ENCODE measurements around the gene CCDC102B.

CCDC102B gene

GRCh38 chr18:69085951-69086350 is 288.1 kb downstream of the CCDC102B start:
- Histone ChIP-seq H3K9ac (ENCODE audit: low read length) (no peak overlapping the region), H3F3A (ENCODE audit: insufficient read depth) (no peaks in the 10 kb centered on the region), H3K36me3 (ENCODE audit: low read length) (no peaks in the 10 kb centered on the region), H3K79me2 (ENCODE audit: insufficient read depth, low read length) (no peaks in the 10 kb centered on the region), H4K20me1 (ENCODE audit: low read depth, low read length) (no peaks in the 10 kb centered on the region), H3K9me2 (replicated peaks; ENCODE audit: insufficient read depth, low read length) (no peaks in the 10 kb centered on the region), H3K9me3 (ENCODE audit: insufficient read depth, low read length) (no peaks in the 10 kb centered on the region), H3K27me3 (ENCODE audit: low read length) (no peaks in the 10 kb centered on the region), H3K4me3 (ENCODE audit: insufficient read depth, low read length, poor library complexity, severe bottlenecking) (no peak overlapping the region), H2AFZ (ENCODE audit: low read depth, low read length, severe bottlenecking) (no peak overlapping the region), H3K4me2 (ENCODE audit: low read depth, low read length, poor library complexity, severe bottlenecking) (no peak overlapping the region), H3K27ac (ENCODE audit: low read depth, low read length) (no peak overlapping the region)
- TF ChIP-seq EZH2phosphoT487 (conservative IDR thresholded peaks at IDR 0.05; ENCODE audit: low read length) = no peak
- no peak for TF ChIP-seq CTCF (IDR thresholded peaks at IDR 0.05; ENCODE audit: insufficient read depth, low read length, poor library complexity, severe bottlenecking)

- Histone ChIP-seq H3K4me3 (ENCODE audit: insufficient read depth, low read length, poor library complexity, severe bottlenecking) (no peak overlapping the region), H3K27ac (ENCODE audit: low read depth, low read length) (no peak overlapping the region), H4K20me1 (ENCODE audit: low read depth, low read length) (no peaks in the 10 kb centered on the region), H3K9me2 (replicated peaks; ENCODE audit: insufficient read depth, low read length) (no peaks in the 10 kb centered on the region), H3F3A (ENCODE audit: insufficient read depth) (no peaks in the 10 kb centered on the region), H3K27me3 (ENCODE audit: low read length) (no peaks in the 10 kb centered on the region), H3K9me3 (ENCODE audit: insufficient read depth, low read length) (no peaks in the 10 kb centered on the region), H3K9ac (ENCODE audit: low read length) (no peak overlapping the region), H2AFZ (ENCODE audit: low read depth, low read length, severe bottlenecking) (no peak overlapping the region), H3K4me2 (ENCODE audit: low read depth, low read length, poor library complexity, severe bottlenecking) (no peak overlapping the region), H3K79me2 (ENCODE audit: insufficient read depth, low read length) (no peaks in the 10 kb centered on the region), H3K36me3 (ENCODE audit: low read length) (no peaks in the 10 kb centered on the region)
- no peak for TF ChIP-seq CTCF (IDR thresholded peaks at IDR 0.05; ENCODE audit: insufficient read depth, low read length, poor library complexity, severe bottlenecking)
Observed at GRCh38 chr18:69088973-69089372, 291.1 kb downstream of the CCDC102B start.

- Histone ChIP-seq H3K9me2 (replicated peaks; ENCODE audit: insufficient read depth, low read length) (no peaks in the 10 kb centered on the region), H3K4me3 (ENCODE audit: insufficient read depth, low read length, poor library complexity, severe bottlenecking) (no peak overlapping the region), H4K20me1 (ENCODE audit: low read depth, low read length) (no peaks in the 10 kb centered on the region), H2AFZ (ENCODE audit: low read depth, low read length, severe bottlenecking) (no peak overlapping the region), H3K27me3 (ENCODE audit: low read length) (no peaks in the 10 kb centered on the region), H3K9me3 (ENCODE audit: insufficient read depth, low read length) (no peaks in the 10 kb centered on the region), H3K27ac (ENCODE audit: low read depth, low read length) (no peak overlapping the region), H3K4me2 (ENCODE audit: low read depth, low read length, poor library complexity, severe bottlenecking) (no peak overlapping the region), H3K9ac (ENCODE audit: low read length) (no peak overlapping the region), H3K79me2 (ENCODE audit: insufficient read depth, low read length) (no peaks in the 10 kb centered on the region), H3F3A (ENCODE audit: insufficient read depth) (no peaks in the 10 kb centered on the region), H3K36me3 (ENCODE audit: low read length) (no peaks in the 10 kb centered on the region)
- no peak for TF ChIP-seq EZH2phosphoT487 (conservative IDR thresholded peaks at IDR 0.05; ENCODE audit: low read length)
- no peak for TF ChIP-seq CTCF (IDR thresholded peaks at IDR 0.05; ENCODE audit: insufficient read depth, low read length, poor library complexity, severe bottlenecking)
Observed at GRCh38 chr18:69097349-69097748, 299.5 kb downstream of the CCDC102B start.

- Histone ChIP-seq H3F3A (ENCODE audit: insufficient read depth) (no peaks in the 10 kb centered on the region), H3K27me3 (ENCODE audit: low read length) (no peaks in the 10 kb centered on the region), H3K9me3 (ENCODE audit: insufficient read depth, low read length) (no peaks in the 10 kb centered on the region), H2AFZ (ENCODE audit: low read depth, low read length, severe bottlenecking) (no peak overlapping the region), H3K36me3 (ENCODE audit: low read length) (no peaks in the 10 kb centered on the region), H3K4me3 (ENCODE audit: insufficient read depth, low read length, poor library complexity, severe bottlenecking) (no peak overlapping the region), H3K4me2 (ENCODE audit: low read depth, low read length, poor library complexity, severe bottlenecking) (no peak overlapping the region), H3K9ac (ENCODE audit: low read length) (no peak overlapping the region), H3K27ac (ENCODE audit: low read depth, low read length) (no peak overlapping the region), H4K20me1 (ENCODE audit: low read depth, low read length) (no peaks in the 10 kb centered on the region), H3K9me2 (replicated peaks; ENCODE audit: insufficient read depth, low read length) (no peaks in the 10 kb centered on the region), H3K79me2 (ENCODE audit: insufficient read depth, low read length) (no peaks in the 10 kb centered on the region)
- no peak for TF ChIP-seq EZH2phosphoT487 (conservative IDR thresholded peaks at IDR 0.05; ENCODE audit: low read length)
- no peak for TF ChIP-seq CTCF (IDR thresholded peaks at IDR 0.05; ENCODE audit: insufficient read depth, low read length, poor library complexity, severe bottlenecking)
Observed at GRCh38 chr18:69102959-69103358, 305.1 kb downstream of the CCDC102B start.

Measured in SU-DHL-6 (cell line).